Measurements from ENCODE around the gene RTL5. TPM values are rescaled to one million over a fixed set of nuclear protein-coding genes. Genes with fewer than 3 reads are reported as not detected.
A peak's percentile ranks its signal among the peaks of the same experiment; 100 is the strongest.

Gene RTL5
- total RNA-seq, 2 experiments from 2014 or later: 2.4 to 3.0 TPM

DNA sequence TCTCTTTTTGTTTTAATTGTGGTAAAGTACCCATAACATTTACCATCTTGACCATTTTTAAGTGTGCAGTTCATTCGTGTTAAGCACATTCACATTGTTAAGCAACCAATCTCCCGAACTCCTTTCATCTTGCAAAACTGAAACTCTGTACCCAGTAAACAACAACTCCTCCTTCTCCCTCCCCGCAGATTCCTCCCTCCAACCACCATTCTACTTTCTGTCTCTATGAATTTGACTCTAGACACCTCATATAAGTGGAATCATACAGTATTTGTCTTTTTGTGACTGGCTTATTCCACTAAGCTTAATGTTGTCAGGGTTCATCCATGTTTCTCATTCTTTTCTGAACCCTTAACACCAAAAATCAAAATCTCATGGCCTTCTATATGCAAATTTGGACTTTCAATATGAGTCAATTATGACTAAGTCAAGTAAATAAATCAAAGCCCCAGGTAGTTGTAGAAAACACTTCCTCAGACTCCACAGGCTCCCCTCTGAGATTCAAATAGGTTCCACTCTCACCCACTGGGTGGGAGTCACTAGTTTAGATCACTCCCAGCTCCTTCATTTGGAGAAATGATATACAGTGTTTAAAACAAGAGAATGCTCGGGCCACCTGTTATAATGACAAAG is 9.8 kb upstream of the RTL5 start:
- Mint-ChIP-seq H3K27ac (no peak overlapping the region), H3K4me3 (no peak overlapping the region), H3K27me3 (peaks cover 6% of the 10 kb centered on the region), H3K4me1 (peaks cover 17% of the 10 kb centered on the region), H3K36me3 (peaks cover 2% of the 10 kb centered on the region), H3K9me3 (no peaks in the 10 kb centered on the region)
- ATAC-seq (ENCODE audit: low read depth) (no peak), DNase-seq (no peak)
- POLR2A ChIA-PET: no interaction called here

DNA sequence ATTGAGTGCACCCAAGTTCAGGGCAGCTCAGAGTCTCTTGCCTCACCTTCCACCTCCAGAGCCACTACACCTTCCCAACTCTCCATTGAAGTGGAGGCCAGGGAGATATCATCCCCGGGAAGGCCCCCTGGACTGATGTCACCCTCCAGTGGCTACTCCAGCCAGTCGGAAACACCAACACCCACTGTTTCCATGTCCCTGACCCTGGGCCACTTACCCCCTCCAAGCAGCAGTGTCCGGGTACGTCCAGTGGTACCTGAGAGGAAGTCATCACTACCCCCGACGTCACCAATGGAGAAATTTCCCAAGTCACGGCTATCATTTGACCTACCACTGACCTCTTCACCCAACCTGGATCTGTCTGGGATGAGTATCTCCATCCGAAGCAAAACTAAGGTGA is 7.8 kb upstream of the RTL5 start:
- Mint-ChIP-seq H3K4me1 (peaks cover 17% of the 10 kb centered on the region), H3K27me3 (peaks cover 8% of the 10 kb centered on the region), H3K27ac (no peak overlapping the region), H3K36me3 (peaks cover 2% of the 10 kb centered on the region), H3K9me3 (no peaks in the 10 kb centered on the region), H3K4me3 (no peak overlapping the region)
- no peak for ATAC-seq (ENCODE audit: low read depth)
- POLR2A ChIA-PET: no interaction called here
- no peak for DNase-seq

DNA sequence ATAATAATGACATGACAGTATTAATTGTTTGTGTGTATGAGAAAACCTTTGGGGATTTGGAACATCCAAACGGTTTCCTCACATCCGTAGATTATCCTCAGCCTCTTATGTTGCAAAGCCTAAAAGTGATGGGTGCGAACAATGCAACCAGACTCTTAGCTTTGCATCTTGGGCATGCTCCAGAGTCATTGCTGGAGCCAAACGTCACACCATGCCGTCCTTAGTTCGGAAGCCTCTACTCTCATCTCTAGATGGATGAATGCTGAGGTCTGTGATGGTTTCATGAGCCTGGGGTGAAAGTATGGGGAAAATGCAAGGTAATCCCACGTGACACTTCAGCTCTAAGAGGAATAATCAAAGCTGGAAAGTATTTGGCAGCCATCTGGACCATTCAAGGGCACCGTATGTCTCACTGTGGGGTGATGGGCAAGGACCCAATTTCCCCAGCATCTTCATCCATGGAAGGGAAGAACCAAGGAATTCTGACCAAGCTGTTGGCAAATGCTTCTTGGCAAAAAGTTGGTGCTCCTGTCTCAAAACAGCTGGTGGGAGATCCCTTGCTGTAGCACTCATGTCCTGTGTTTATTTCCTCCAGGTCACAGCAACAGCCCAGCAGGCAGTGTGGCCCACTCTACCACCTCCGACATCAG is 6.3 kb upstream of the RTL5 start:
- Mint-ChIP-seq H3K27ac (no peak overlapping the region), H3K9me3 (no peaks in the 10 kb centered on the region), H3K36me3 (peaks cover 2% of the 10 kb centered on the region), H3K4me3 (no peak overlapping the region), H3K4me1 (peaks cover 4% of the 10 kb centered on the region), H3K27me3 (peaks cover 18% of the 10 kb centered on the region)
- DNase-seq (no peak), ATAC-seq (ENCODE audit: low read depth) (no peak)
- POLR2A ChIA-PET: no interaction called here

DNA sequence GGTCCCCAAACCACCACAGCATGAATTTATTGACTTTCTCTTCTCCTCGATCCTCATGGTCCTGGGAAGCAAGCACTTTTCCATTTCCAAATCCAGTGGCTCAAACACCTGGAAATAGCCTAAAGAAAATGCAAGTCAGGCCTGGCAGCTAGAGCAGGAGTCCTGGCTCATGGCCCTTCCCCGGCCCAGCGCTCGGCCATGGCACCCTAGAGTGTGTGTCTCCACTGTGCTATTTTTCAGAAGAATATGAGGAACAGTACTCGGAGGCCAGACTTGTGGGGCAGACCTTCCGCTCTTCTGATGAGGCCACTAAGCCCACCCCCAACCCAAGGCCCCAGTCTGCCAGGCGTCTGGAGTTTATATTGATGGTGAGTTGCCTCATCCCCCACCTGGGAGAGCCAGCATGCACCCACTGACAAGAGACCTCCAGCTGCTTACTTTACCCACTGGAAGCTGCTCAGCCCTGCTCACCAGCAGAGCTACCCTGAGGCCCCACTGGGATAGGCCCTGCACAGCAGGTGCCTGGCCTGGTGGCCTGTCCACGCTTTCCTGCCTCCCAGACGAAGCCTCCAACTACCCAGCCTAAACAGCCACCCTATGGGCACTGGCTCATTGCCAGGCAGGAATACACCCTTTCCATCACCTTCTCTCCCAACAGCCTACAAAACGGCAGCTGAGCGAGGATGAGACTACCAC is 2.3 kb upstream of the RTL5 start:
- DNase-seq (no peak), ATAC-seq (ENCODE audit: low read depth) (no peak)
- Mint-ChIP-seq H3K4me3 (no peak overlapping the region), H3K27ac (no peak overlapping the region), H3K9me3 (no peaks in the 10 kb centered on the region), H3K27me3 (peaks cover 45% of the 10 kb centered on the region), H3K36me3 (no peaks in the 10 kb centered on the region), H3K4me1 (no peaks in the 10 kb centered on the region)
- POLR2A ChIA-PET: no interaction called here

DNA sequence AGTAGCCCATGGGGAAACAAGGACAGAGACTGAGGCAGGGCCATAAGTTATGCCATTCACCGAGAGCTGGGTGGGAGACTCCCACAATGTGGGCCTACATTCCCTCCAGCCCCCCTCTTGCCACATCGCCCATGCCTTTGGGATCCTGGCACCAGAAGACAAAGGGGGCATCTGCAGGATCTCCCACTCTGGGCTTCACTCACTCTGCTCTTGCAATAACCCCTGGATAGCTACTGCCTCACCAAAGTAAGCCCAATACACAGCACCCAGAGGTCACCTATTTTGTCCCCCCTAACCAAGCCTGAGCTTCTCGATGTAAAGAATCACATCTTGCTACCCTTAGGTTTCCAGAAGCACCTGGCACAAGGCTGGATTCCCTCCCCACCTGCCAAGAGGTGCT is 741 bp upstream of the RTL5 start:
- ATAC-seq (ENCODE audit: low read depth): no peak
- Mint-ChIP-seq H3K27me3 (peaks cover 54% of the 10 kb centered on the region), H3K4me3 (no peak overlapping the region)

DNA sequence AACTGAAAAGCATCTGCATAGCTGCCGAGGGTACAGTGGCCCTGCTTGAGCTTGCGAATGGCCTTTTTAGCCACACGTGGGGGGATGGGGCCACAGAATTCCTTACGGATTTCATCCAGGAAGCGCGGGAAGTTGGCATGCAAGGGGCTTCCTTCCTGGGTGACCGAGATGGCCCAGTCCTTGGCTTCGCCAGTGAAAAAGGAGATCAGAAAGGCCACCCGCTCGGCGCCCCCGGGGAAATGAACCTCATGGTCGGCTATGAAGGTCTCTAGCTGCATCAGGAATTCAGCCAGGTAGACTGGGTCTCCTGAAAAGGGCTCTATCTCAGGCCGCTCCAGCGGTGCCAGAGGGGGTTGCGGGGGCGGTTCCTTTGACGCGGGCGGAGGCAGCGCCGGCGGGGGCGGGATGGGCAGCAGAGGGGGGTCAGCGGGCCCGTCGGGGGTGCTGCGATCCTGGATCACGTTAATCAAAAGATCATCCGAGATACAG is 909 bp downstream of the RTL5 start:
- Mint-ChIP-seq H3K9me3 (no peaks in the 10 kb centered on the region), H3K4me3 (no peak overlapping the region), H3K4me1 (peaks cover 5% of the 10 kb centered on the region), H3K36me3 (no peaks in the 10 kb centered on the region), H3K27ac (no peak overlapping the region), H3K27me3 (peaks cover 61% of the 10 kb centered on the region)
- ATAC-seq (ENCODE audit: low read depth): no peak
- POLR2A ChIA-PET: no interaction called here
- no peak for DNase-seq

More for the DNA sequence above, 741 bp upstream of the RTL5 start:
- DNase-seq: no peak
- no peaks in the 10 kb centered on the region for H3K9me3 Mint-ChIP-seq
- POLR2A ChIA-PET: no interaction called here
- no peak overlapping the region for H3K27ac Mint-ChIP-seq
- H3K36me3 Mint-ChIP-seq: no peaks in the 10 kb centered on the region
- no peaks in the 10 kb centered on the region for H3K4me1 Mint-ChIP-seq

DNA sequence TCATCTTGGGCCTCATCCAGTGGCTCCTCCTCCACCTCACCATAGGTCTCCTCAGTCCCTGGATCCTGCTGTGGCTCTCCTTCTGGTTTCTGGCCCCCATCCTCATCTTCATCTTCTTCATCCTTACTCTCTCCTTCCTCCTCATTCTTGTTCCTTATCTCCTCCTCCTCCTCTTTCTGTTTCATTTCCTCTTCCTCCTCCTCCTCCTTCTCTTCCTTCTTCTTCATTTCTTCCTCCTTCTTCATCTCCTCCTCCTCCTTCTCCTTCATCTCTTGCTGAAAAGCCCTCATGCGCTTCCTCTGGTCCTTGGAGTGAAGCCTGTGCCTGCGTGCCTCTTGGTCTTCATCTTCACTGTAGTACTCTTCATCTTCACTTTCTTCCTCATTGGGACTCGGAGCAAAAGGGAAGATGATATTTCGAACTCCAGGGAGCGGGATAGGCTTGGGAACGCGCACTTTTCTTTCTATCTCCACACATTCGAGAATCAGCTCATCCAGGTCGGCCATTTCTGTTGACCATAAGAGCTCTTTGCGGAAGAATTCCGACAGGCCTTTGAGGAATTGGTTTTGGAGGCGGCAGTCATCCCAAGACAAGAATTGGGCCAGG is 1.5 kb downstream of the RTL5 start:
- no peak for DNase-seq
- POLR2A ChIA-PET: no interaction called here
- Mint-ChIP-seq H3K27ac (no peak overlapping the region), H3K36me3 (no peaks in the 10 kb centered on the region), H3K4me3 (no peak overlapping the region), H3K4me1 (peaks cover 5% of the 10 kb centered on the region), H3K27me3 (peaks cover 61% of the 10 kb centered on the region), H3K9me3 (no peaks in the 10 kb centered on the region)
- ATAC-seq (ENCODE audit: low read depth): no peak

DNA sequence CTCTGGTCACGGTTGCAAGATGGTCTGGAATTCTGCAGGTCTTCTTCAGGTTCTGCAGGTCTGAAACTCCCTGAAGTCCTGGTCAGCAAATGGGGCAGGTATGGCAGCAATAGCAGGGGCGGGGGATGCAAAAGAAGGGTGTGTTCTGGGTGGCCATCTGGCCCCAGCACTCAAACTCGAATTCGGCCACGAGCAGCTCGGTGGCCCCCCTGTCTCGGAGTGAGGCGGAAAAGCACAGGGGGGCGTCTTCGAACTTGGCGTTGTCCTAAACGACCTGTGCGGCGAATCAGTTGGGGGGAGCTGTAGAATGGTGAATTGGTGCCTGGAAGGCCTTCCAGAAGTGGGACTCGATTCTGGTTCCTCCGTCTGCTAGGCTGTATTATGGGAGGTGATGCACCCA is 2.1 kb downstream of the RTL5 start:
- no peak overlapping the region for H3K4me3 Mint-ChIP-seq
- H3K4me1 Mint-ChIP-seq: peaks cover 7% of the 10 kb centered on the region
- DNase-seq (no peak), ATAC-seq (ENCODE audit: low read depth) (no peak)
- H3K9me3 Mint-ChIP-seq: no peaks in the 10 kb centered on the region
- H3K36me3 Mint-ChIP-seq: no peaks in the 10 kb centered on the region
- POLR2A ChIA-PET: no interaction called here
- peaks cover 59% of the 10 kb centered on the region for H3K27me3 Mint-ChIP-seq
- no peak overlapping the region for H3K27ac Mint-ChIP-seq

DNA sequence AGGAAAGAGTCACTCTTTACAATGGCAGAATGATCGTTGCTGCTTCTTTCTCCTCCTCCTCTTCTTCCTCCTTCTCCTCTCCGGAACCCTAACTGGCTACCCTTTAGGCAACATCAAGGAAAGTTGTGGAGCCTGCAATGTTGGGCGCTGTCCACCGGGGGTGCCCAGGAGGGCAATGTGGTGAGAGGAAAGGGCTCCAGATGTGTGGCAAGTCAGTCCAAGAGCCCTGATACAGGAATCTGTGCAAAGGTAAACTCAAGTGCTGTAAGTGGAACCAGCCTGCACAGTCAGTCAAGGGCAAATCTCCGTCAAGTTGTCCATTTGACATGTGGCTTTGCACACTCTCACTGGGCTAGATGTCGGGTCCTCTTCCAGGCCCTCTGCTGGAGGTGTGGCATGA is 2.8 kb downstream of the RTL5 start:
- POLR2A ChIA-PET: no interaction called here
- Mint-ChIP-seq H3K27me3 (peaks cover 60% of the 10 kb centered on the region), H3K9me3 (no peaks in the 10 kb centered on the region), H3K4me3 (no peak overlapping the region), H3K36me3 (no peaks in the 10 kb centered on the region), H3K27ac (no peak overlapping the region), H3K4me1 (peaks cover 7% of the 10 kb centered on the region)
- ATAC-seq (ENCODE audit: low read depth): no peak
- DNase-seq: no peak

DNA sequence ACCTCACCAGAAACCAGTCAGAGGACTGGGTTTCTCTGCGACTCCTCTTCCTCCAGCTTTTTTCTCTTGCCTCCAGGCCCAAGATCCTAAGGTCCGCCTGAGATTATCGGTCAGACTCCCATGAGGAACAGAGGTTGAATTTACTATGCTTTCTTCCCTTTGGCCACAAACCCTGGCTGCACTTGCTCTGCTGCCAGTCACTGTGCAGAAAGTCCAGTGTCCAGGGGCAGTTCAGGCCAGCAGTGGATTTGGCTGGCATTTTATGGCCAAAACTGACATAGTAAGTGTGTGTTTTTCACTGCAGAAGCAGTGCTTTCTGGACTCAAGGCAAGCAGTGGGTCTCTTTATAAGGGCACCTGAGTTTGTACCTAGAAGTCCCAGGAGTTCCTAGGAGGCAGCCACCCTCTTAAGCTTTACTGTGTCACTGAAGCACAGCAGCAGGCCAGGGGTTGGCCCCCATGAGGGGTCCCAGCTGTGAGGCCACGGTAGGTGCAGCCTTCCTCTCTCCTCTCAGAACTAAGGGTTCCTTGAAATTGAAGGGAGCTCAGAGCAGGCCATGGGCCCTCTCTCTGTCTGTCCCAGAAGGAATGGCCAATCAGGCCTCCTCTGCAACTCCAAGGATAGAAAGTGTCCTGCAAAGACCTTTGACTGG is 3.4 kb downstream of the RTL5 start:
- H3K36me3 Mint-ChIP-seq: no peaks in the 10 kb centered on the region
- H3K27me3 Mint-ChIP-seq: peaks cover 57% of the 10 kb centered on the region
- ATAC-seq (ENCODE audit: low read depth) (no peak), DNase-seq (no peak)
- POLR2A ChIA-PET: no interaction called here
- peaks cover 7% of the 10 kb centered on the region for H3K4me1 Mint-ChIP-seq
- no peak overlapping the region for H3K4me3 Mint-ChIP-seq
- H3K27ac Mint-ChIP-seq: no peak overlapping the region
- no peaks in the 10 kb centered on the region for H3K9me3 Mint-ChIP-seq

DNA sequence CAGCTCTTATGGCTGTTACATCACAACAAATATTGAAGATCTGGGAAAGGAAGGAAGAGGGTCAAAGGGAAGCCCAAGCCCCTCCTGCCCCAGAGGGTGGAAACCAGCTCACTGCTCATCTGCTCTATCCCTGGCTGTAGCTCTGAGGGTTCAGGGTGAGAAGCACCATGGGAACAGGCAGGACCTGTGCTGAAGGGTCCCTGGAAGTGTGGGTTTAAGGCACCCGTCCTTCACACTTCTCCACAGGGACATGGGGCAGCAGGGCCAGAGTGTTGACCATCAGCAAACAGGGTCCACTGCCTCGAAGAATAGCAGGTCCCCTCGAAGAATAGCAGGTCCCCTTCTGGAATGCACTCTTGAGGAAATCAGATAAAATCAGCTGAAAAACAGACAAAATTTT is 4.4 kb downstream of the RTL5 start:
- H3K4me1 Mint-ChIP-seq: peaks cover 7% of the 10 kb centered on the region
- H3K9me3 Mint-ChIP-seq: no peaks in the 10 kb centered on the region
- H3K27ac Mint-ChIP-seq: no peak overlapping the region
- no peaks in the 10 kb centered on the region for H3K36me3 Mint-ChIP-seq
- peaks cover 51% of the 10 kb centered on the region for H3K27me3 Mint-ChIP-seq
- ATAC-seq (ENCODE audit: low read depth) (no peak), DNase-seq (no peak)
- POLR2A ChIA-PET: no interaction called here
- H3K4me3 Mint-ChIP-seq: no peak overlapping the region

DNA sequence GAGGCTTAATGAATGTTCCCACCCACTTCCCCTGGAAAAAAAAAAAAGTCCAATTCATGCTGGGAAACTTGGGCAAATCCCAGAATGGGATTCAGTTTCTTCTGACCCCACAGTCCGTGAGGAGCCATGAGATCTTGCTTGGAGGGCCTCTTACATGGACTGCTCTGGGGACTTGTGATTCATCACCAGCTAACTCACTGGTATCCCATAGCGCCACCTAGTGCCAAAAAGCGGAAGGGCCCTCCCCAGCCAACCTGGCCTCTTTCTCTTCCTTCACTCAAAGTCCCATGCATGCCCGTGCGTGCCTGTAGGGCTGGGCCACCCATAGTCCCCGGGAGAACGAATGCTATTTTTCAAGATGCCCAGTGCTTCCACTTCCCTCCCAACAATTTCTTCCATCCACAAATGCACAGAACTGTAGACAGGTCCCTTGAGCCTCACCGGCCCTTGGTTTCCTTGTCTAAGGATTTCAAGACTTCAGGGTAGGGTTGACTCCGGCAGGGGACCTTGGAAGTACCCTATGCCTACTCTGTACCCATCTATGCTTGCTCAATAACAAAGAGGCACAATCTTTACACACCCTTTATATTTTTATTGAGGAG is 5.1 kb downstream of the RTL5 start:
- DNase-seq (peak; percentile 77), ATAC-seq (ENCODE audit: low read depth) (peak; percentile 85)
- H3K4me1 Mint-ChIP-seq: peaks cover 7% of the 10 kb centered on the region
- POLR2A ChIA-PET: interaction anchor here (0.9 kb wide), 1 partner anchor 25 kb away, joined by 4 read pairs; no protein-coding TSS in a partner anchor
- H3K9me3 Mint-ChIP-seq: no peaks in the 10 kb centered on the region
- no peak overlapping the region for H3K27ac Mint-ChIP-seq
- H3K27me3 Mint-ChIP-seq: peaks cover 46% of the 10 kb centered on the region
- H3K4me3 Mint-ChIP-seq: no peak overlapping the region
- H3K36me3 Mint-ChIP-seq: no peaks in the 10 kb centered on the region

DNA sequence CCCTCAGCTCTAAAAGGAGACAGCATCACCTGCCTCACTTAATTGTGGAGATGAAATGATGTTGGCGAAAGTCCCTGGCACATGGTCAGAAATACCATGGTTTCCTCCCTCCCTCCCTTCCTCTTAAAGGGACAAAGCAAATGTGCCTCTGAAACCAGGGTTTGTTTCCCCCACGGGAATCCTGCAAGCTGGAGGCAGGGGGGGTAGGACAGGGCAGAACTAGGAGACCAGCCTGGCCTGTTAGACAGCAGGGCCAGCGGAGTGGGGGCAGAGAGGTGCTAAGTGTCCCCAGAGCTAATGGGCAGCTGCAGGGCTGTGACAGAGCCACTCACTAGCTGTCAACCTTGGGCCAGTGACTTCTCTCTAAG is 5.7 kb downstream of the RTL5 start:
- Mint-ChIP-seq H3K27me3 (peaks cover 43% of the 10 kb centered on the region), H3K4me1 (peaks cover 10% of the 10 kb centered on the region), H3K9me3 (no peaks in the 10 kb centered on the region), H3K36me3 (no peaks in the 10 kb centered on the region), H3K4me3 (no peak overlapping the region), H3K27ac (no peak overlapping the region)
- DNase-seq (no peak), ATAC-seq (ENCODE audit: low read depth) (no peak)
- POLR2A ChIA-PET: interaction anchor here (0.9 kb wide), 1 partner anchor 25 kb away, joined by 4 read pairs; no protein-coding TSS in a partner anchor

Data from activated naive CD8-positive, alpha-beta T cell treated with anti-CD3 and anti-CD28 coated beads, Interleukin-2, amount 10 ng/mL, durations not matched to agents 7 days and 5 days (primary cell).